EL (cell line): ENCODE measurements around the gene GALNT17.

Experiments used
- DNase-seq: peaks from one replicate; pipeline ENCODE4 v3.0.0-alpha.2; 2016

GALNT17 gene

DNA sequence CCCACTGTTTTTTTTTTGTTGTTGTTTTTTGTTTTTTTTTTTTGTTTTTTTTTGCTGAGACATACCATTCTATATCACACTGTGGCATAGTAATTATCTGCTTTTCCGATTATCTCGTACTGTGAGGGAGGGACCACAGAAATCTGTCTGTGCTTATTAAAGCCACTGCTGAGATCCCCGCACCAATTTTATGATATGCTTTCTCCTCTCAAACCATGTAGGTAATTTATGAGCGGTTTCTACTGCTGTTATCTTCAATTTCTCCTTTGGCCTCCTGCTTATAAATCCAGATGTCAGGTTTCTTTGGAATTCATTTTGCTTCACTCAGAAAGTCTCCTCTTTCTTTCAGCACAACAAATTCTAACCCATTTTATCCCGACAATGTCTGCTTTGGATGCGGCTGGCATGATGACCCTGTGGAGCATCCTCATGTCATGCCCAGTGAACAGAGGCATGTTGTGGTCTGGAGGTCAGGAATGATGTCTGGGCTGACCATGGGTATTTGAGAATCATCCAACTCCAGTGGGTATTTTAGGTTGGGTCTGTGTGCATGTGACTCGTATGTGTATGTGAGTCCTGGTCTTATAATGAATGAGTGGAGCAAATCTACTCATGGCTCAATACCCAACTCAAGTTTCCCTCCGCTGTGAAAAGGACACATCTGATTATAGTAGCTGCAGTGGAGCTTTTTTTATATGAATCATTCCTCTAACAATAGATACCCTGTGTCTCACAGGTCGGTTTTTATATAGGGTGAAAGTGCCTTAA, 213.4 kb downstream of the GALNT17 start:
- no peak for DNase-seq

DNA sequence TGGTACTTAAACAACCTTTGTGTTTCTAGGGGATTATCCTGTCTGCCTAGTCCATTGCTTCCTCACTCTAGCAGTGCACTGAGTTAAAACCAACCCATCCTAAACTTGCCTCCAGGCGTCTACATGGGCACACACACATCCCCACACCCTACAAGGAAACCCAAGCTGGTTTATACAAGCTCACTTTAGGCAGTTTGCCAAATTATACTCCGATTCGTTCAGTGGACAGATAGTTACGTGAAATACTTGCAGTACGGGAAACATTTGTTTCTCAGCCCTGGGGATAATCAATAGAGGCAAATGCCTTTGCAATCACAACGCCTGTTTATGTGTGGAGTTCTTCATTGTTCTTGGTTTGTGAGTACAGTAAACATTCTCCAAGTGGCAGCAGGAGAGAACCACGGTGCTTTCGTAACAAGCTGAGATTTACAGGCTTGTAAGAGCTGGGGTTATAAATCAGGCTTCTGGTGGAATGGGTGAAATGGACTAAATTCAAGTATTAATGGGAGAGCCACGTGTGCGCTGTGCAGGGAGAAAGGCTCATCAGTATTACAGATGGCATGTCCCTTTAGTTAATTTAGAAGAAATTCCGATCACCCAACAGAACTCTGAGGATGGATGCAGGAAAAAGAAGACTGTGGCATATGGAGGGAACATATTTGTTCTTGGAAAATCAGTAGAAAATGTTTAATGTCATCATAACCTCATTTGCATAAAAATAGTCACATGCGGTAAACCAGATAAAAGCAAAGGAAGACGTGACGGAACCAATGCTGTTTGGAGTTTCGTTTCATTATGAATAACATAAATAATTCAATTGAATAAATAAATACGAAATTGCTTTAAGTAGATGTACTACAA, 217.1 kb downstream of the GALNT17 start:
- DNase-seq, result no peak

DNA sequence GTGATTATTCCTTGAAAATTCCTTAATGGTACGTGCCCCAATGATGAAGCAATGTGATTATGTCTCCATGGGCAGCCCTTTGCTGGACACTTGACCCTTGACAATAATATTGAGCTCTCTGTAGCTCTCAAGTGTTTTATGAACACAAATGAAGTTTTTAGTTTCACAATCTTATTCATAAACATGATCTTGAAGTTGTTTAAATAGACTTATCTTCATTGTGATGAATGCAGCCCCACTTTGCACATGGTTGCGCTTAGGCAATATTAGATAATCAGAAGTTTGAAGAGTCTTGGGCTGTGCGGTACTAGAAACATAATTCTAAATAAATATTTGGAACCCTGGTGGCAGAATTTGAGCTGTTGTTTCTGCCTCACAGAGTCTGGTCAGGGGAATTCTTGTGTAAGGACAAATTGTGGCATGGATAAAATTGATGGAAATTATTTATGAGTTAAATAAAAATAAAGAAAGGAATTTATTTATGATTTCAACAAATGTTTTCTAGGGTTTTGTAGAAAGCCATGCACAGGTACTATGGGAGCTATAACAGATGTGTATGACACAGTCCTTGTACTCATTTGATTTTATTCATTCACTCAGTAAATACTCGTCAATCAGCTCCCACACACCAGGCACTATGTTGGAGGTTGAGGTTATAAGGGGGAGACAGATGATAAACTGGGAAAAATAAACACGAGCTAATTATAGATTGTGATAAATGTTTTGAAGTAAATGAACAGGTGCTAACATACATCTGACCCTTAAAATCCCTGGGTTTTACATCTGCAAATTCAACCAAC, 217.9 kb downstream of the GALNT17 start:
- no peak for DNase-seq

DNA sequence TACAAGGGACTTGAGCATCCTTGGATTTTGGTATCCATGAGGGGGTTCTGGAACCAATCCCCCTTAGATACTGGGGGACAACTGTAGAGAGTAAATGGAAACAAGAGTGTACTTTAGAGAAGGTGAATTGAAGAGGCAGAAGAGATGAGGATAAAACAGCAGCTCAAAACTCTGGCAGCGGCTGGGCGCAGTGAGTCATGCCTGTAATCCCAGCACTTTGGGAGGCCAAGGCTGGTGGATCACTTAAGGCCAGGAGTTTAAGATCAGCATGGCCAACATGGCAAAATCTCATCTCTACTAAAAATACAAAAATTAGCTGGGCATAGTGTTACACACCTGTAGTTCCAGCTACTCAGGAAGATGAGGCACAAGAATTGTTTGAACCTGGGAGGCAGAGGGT, 218.7 kb downstream of the GALNT17 start:
- no peak for DNase-seq

DNA sequence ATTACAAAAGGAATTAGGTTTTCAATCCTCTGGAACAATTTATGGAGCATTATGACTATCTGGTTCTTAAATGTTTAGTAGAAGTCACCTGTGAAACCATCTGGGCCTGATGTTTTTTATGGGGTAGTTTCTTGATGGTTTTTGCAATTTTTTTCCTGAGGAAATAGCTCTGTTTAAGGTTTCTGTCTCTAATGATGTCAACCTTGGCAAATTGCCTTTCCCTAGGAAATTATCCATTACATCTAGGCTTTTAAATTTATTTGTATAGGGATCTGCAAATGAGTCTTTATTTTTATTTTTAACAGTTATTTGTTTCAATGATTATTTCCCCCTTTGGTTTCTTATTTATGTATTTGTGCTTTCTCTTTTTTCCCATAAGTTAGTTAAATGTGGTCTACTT, 222.8 kb downstream of the GALNT17 start:
- DNase-seq, result no peak

DNA sequence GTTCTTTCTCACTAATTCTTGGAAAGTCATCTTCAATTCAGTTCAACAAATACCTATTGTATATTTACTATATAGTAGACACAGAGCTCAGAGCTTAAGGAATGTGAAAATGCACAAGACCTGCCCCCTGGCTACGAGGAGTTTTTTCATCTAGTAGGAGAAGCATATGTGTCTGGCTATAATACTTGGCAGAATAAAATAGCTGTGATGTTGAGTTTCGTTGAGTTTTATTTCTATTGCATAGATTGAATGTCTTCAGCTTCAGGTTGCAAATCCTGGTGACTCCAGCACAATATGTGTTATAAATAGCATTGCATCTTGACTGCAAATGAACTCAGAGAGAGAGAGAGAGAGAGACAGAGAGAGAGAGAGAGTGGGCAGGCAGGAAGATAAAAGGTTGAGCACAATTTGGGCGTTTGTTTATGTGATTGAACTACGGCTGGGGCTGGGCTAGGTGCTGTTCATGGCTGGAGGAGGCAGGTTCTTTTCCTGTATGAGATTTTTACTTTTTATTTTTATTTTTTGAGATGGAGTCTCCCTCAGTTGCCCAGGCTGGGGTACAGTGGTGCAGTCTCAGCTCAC, 229.6 kb downstream of the GALNT17 start:
- no peak for DNase-seq

DNA sequence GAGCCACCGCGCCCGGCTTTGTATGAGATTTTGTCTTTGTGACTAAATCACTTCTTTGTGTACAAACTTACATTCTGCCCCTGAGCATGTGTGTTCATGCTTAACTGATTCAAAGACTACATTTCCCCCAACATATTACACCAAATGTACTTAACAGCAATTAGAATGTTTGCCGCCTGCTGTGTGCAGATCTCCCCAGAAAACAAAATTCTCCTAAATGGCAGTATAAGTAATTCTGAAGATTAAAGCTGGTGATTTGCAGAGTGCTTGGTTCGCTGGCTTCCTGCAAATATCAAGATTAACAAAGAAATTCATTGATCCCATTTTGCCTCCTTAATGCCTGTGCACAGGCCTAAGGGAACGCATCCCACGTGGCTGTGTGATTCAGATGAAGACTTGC, 230.3 kb downstream of the GALNT17 start:
- no peak for DNase-seq

DNA sequence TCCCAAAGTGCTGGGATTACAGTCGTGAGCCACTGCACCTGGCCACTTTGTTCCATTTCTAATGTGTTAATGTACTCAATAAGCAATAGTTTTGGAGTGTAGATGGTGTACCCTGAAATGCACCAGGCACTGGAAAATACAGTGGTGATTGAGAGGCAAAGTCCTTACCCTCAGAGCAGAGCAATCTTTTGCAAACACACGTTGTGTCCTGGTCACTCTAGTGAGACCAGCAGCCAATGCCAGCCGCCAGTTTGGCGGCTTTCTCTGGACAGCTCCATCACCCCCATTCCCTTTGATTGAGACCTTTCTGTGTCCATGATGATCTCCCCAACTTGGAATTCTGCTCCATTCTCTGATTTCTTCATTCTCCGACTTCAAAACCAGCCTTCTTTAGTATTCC, 231.3 kb downstream of the GALNT17 start:
- no peak for DNase-seq

DNA sequence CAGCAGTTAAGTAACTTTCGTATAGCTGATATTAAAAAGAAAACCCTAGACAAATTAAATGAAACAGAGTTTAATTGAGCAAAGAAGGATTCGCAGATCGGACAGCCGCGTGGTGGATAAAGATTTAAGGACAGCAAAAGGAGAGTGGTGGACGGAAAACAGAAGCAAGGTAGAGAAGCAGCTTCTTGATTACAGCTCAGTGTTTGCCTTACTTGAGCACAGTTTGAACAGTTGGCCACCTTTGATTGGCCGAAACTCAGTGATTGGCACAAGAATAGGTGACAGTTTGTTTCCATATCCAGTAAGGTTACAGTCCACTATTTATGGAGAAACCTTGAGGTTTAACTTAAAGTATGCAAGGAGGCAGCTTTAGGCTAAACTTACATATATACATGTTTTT, 231.7 kb downstream of the GALNT17 start:
- DNase-seq, result no peak

DNA sequence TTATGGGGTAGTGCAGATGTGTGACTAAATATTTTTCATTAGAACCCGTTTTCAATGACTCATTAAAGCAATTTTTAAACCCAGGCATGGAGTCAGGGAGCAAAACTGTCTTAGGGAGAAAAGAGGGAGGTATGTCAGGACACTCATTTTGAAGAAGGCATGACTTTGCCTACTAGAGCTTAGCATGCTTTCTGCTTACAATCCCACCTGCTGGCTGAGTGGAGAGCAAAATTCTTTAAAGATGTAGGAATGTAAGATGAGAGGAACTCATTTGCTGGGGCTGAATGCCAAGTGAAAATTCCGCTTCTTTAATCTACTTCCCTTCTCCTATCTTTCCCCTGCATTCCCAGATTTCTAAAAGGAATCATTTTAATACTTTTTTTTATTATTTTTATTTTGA, 232.6 kb downstream of the GALNT17 start:
- no peak for DNase-seq

DNA sequence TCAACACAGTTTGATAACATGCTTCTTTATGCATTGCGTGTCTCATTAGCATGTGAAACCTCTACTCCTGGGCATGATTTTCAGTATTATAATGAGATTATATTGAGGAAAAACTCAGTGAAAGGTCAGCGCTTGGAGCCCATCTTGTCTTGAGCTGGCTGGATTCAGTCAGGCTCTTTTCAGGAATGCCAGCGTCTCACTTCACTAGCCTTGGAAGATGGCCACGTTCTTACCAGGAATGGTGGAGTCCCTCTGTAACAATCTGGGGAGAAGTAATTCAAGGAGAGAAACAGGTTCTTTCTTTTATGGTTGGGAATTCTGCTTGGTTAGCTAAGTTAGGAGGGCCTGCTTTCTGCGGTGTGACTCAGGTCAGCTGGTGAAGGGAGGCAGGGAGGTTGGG, 241.0 kb downstream of the GALNT17 start:
- no peak for DNase-seq

DNA sequence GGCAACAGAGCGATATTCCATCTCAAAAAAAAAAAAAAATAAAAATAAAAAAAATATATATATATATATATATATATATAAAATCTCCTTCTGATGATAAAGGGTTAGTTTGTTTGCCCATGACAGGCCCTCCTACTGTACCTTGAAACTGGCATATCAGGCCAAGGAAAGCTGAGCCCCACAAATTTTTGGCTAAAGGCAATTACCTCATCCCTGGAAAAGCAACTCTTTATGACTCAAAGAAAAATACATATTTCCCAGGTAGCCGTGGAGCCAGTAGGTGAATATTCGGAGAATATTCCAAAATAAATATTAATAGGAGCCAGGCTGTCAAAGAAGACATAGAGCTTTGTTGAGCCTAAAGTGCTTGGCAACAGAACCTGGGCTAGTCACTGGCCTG, 245.1 kb downstream of the GALNT17 start:
- no peak for DNase-seq

DNA sequence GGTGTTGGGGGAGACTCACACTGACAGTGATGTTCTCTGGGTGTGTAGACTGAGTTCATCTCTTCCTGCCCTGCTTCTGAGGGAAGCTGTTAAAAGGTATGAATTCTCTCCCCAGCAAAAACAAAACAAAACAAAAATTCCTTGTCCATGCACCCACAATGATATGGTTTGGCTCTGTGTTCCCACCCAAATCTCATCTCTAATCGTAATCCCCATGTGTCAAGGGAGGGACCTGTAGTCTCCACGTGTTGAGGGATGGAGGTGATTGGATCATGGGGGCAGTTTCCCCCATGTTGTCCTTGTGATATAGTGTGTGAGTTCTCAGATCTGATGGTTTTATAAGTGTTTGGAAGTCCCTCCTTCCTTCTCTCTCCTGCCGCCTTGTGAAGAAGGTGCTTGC, 245.5 kb downstream of the GALNT17 start:
- DNase-seq, result no peak

DNA sequence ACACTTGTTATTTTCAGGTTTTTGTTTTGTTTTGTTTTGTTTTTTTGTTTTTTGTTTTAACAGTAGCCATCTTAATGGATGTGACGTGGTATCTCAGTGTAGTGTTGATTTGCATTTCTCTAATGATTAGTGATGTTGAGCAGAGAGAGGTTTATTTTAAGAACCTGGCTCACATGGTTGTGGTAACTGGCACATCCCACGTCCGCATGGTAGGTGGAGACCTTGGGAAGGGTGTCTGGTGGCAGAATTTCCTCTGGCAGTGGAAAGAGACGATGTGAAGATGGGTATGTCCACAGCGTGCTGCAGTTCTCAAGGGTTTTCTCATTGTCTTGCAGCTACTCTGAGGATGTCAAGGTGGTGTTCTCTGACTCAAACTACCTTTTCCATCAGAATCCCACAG, 252.2 kb downstream of the GALNT17 start:
- no peak for DNase-seq

DNA sequence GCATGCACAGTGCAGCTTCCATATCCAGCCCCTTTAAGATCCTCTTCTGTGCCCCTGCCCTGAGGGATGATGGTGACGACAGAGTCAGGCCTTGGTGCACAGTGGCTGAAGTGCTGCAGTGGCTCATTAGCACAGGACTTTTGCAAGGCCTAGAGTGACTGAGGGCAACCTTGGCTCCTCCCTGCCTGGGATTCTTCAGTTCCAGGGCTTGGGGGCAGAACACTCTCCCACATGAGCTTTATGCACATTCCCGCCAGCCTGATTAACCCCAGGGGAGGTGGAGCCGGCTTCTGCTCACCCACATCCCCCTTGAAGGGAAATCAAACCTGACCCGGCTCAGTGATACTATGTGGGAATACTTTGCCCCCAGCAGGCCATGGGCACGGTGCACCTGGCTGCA, 253.4 kb downstream of the GALNT17 start:
- DNase-seq, result no peak

DNA sequence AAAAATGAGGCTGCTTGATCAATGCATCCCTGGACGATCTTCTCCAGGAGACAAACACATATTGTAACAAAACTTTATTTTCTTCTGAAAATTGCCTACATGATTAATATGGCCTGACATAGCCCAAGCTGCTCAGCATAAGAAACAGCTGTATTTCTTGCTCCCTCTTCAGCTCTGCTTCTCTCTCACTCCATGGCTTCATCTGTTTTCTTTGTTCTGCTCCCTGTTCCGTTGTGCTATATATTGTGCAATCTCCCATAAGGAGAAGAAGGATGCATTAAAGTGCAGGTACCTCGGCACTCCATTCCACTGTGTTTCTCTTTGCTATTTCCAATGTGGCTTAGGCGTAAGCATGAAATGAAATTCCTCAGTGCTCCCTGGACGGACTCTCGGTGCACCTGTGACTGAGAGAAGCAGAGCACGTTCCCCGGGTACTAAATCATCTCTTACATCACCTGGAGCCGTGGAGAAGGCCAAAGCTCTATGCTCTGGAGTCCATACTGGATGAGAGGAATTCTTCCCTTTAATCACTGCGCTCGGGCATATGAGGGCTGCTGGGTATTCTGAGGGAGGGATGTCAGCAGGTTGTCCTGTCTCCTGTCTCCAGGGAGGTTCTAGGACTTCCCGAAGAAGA, 254.3 kb downstream of the GALNT17 start:
- DNase-seq, result no peak

DNA sequence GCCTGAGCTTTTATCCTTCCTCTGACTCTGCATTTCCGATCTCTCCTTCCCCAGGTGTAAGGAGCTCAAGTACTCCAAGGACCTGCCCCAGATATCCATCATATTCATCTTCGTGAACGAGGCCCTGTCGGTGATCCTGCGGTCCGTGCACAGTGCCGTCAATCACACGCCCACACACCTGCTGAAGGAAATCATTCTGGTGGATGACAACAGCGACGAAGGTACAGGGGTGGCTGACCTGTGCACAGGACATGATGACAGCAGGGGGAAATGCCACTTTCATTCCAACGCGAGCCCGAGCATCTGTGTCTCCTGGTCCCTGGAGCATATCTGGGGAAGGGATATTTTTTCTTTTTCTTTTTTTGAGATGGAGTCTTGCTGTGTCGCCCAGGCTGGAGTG, 256.2 kb downstream of the GALNT17 start:
- no peak for DNase-seq

DNA sequence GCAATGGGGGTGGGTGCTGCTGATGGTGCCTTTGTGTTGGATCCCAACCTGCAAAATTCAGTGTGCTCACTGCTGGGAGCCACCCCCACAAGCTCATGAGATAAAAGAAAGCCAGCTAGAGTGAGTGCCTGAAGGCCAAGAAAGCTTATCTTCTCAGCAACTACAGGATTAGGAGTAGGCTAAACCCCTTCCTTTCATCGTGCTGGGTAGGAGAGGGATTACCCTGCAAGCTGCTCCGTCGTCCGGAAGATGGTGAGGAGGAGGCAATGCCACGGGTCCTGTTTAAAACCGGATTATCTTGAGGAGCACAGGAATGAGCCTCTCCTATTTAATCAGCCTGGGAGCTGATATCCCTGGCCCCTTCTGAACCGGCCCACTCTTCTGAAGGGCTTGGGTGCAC, 258.0 kb downstream of the GALNT17 start:
- no peak for DNase-seq

DNA sequence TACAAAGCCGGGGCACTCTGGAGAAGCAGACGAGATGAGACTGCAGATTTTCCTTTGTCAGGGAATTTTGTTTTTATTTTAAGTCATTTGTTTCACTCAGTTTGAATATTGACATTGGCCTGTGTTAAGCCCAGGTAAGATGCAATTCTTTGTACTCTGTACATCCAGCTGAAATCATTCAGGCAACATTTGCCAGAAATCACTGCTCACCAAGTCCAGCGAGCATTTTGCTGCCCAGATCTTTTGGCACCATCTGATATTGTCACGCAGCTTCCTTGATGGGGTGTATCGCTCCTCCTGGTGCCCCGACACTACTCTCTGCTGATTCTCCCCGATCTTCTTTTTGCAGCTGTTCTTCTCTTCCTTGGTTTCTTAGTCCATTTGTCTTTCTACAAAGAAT, 261.7 kb downstream of the GALNT17 start:
- DNase-seq, result no peak

DNA sequence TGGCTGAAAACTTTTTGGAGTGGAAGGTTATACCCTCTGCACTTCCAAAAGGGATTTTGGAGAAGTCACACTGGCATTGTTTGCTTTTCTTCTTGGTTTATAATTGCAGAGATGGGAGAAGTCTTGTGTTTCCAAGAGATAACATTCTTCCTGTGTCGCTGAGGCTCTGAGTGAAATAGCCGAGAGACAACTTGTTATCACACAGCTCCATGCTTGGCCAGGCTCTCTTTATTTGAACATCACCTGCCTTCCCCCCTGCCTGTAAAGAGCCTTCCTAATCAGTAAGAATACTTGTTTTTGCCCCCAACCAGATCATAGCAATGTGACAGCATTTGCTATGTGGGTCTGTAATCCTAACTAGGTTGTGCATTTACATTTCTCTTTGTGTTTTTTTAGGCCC, 270.7 kb downstream of the GALNT17 start:
- DNase-seq, result no peak

DNA sequence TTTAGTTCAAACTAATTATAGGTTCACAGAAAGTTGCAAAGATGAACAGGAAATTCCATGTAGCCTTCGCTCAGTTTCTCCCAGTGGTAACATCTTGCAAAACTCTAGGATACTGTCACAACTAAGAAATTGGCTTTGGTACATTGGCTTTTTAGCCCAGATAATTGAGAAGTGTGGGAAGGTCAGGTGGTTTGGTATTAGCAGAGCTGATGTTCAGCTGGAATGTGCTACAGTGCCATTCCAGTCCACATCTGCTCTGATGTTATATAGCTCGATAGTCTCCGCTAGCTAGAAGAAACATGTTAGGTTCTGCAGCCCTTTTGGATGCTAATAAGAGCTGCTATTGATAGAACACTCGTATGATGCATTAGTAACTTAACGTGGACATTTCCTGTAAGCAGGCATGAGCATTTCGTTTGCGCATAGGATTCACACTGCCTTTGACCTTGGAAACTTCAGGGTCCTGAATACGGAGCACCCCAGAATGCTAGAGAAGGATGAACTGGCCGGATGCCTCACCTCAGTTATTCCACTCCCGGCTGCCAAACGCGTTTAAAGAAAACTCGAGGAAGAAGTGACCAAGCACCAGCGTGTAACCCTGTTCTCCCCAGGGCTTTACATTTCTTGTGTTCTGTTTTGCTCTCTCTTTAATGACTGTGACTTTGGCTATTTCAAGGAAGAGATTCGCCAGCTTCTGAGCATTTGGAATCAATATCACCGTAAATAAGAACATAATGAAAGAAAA, 271.4 kb downstream of the GALNT17 start:
- no peak for DNase-seq
